HEK293T (cell line): ENCODE results near the gene ATP11A.
"Not testable (repeated sequence)": the region's sequence is repeated elsewhere in the genome, so short reads cannot be mapped to it uniquely, and the experiment has no call there.

Source experiments
- CTCF ChIA-PET: fragments of 350-600 bp; formaldehyde crosslinking; extraction: SDS; loops from one replicate; lab custom pipeline; 2021; ENCODE audit warnings: antibody characterized with exemption, inconsistent platforms; lab: Yijun Ruan, JAX
- POLR2A ChIA-PET: fragments of 350-600 bp; formaldehyde crosslinking; extraction: SDS; loops from one replicate; lab custom pipeline; 2020; ENCODE audit warnings: antibody characterized with exemption, inconsistent platforms; lab: Yijun Ruan, JAX
- DNase-seq: peaks from one replicate; pipeline ENCODE4 v3.0.0; 2012; ENCODE audit warnings: mixed read lengths; ENCODE audit errors: extremely low spot score
- ARNT ChIP-seq: fragments of 450-650 bp; IDR thresholded peaks from 2 replicates; pipeline ENCODE4 v1.6.1; 2017; ENCODE audit warnings: mild to moderate bottlenecking
- BHLHE40 ChIP-seq: fragments of 450-650 bp; IDR thresholded peaks from 2 replicates; pipeline ENCODE4 v1.6.1; 2016; ENCODE audit warnings: mild to moderate bottlenecking, moderate library complexity, borderline replicate concordance
- CTBP1 ChIP-seq: fragments of 450-650 bp; IDR thresholded peaks from 2 replicates; pipeline ENCODE4 v1.6.1; 2016; ENCODE audit warnings: borderline replicate concordance
- ELF4 ChIP-seq: fragments of 450-650 bp; IDR thresholded peaks from 2 replicates; pipeline ENCODE4 v1.6.1; 2017; ENCODE audit warnings: antibody characterized with exemption
- FOXA1 ChIP-seq: fragments of 450-650 bp; IDR thresholded peaks from 2 replicates; pipeline ENCODE4 v1.6.1; 2016; ENCODE audit warnings: mild to moderate bottlenecking
- FOXK2 ChIP-seq: fragments of 450-650 bp; IDR thresholded peaks from 2 replicates; pipeline ENCODE4 v1.6.1; 2016; ENCODE audit warnings: mild to moderate bottlenecking
- FOXM1 ChIP-seq: fragments of 450-650 bp; IDR thresholded peaks from 2 replicates; pipeline ENCODE4 v1.6.1; 2017; ENCODE audit warnings: mild to moderate bottlenecking, borderline replicate concordance
- HDGF ChIP-seq: fragments of 450-650 bp; IDR thresholded peaks from 2 replicates; pipeline ENCODE4 v1.6.1; 2017; ENCODE audit warnings: antibody characterized with exemption, borderline replicate concordance
- L3MBTL2 ChIP-seq: fragments of 450-650 bp; conservative IDR thresholded peaks from 2 replicates; pipeline ENCODE4 v1.6.1; 2016; ENCODE audit warnings: mild to moderate bottlenecking
- LEF1 ChIP-seq: fragments of 450-650 bp; IDR thresholded peaks from 2 replicates; pipeline ENCODE4 v1.6.1; 2017; ENCODE audit warnings: mild to moderate bottlenecking, borderline replicate concordance
- NFRKB ChIP-seq: fragments of 450-650 bp; IDR thresholded peaks from 2 replicates; pipeline ENCODE4 v1.6.1; 2016; ENCODE audit warnings: mild to moderate bottlenecking, moderate library complexity
- SP1 ChIP-seq: fragments of 450-650 bp; IDR thresholded peaks from 2 replicates; pipeline ENCODE4 v1.6.1; 2017
- SUZ12 ChIP-seq: fragments of 450-650 bp; IDR thresholded peaks from 2 replicates; pipeline ENCODE4 v1.6.1; 2016; ENCODE audit warnings: mild to moderate bottlenecking
- TARDBP ChIP-seq: fragments of 450-650 bp; IDR thresholded peaks from 2 replicates; pipeline ENCODE4 v1.6.1; 2016
- ZNF384 ChIP-seq: fragments of 450-650 bp; IDR thresholded peaks from 2 replicates; pipeline ENCODE4 v1.6.1; 2016
- TF ChIP-seq, protein P1 (sequence below): fragments of 450-650 bp; IDR thresholded peaks from 2 replicates; pipeline ENCODE4 v1.6.1; 2016

ATP11A gene

DNA sequence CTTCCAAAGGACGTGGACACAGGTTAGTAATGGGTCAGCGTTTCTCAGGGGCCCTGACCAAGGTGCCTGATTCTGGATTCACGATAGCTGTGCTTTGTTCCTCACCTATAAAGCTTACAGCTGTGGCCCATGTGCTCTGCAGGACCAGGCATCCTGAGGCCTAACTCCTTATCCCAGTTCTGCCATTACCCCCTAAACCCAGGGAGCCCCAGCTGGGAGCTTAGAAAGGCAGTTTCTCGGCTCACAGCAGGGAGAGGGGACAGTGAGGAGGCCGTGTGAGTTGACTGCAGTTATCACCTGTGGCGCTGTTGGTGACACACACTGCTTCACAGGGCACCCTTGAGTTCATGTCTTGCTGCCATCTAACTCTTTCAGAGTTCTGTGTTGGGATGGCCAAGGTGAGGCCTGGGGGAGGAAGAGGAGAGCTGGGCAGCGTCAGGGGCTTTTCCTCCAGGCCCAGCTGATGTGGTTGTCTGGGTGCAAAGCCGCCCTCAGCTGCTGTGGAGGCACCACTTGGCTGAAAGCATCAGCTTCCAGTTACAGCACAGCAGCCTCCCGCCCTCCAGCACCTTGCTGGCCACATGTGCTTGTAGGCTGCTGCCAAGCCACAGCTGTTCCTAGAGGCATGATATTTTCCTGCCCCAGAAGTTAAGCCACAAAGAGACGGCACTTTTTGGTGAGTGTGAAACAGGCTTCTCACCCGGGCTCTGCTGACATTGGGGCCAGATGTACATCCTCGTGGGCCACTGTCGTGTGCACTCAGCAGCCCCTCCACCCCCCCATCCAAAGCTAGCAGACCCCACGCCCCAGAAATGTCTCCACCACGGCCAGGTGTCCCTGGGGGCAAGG, 179.6 kb downstream of the ATP11A start:
- TF ChIP-seq BHLHE40 (no peak), SP1 (no peak), TARDBP (no peak), FOXK2 (no peak), ARNT (no peak), SUZ12 (no peak), NFRKB (no peak)
- DNase-seq, result no peak
- POLR2A ChIA-PET, result interaction anchor here (0.9 kb wide), 1 partner anchor 24 kb away, joined by 3 read pairs; no protein-coding TSS in a partner anchor
- CTCF ChIA-PET, result no interaction called here

DNA sequence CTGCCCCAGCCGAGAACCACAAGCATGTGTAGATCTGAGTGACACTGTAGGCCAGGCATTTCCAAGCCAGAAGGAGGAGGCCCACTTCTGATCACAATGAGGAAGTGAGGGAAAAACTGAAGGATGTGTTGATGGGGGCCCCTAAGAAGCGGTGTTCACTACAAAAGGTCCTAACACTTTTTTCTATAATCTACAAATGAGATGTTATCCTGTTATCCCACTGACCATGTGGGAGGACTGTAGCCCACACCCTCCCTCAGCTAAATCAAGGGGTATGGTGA, 180.2 kb downstream of the ATP11A start:
- ChIA-PET POLR2A (no interaction called here), CTCF (no interaction called here)
- TF ChIP-seq NFRKB (no peak), L3MBTL2 (no peak), BHLHE40 (no peak), TARDBP (no peak), SP1 (no peak)
- TF ChIP-seq, protein P1, sequence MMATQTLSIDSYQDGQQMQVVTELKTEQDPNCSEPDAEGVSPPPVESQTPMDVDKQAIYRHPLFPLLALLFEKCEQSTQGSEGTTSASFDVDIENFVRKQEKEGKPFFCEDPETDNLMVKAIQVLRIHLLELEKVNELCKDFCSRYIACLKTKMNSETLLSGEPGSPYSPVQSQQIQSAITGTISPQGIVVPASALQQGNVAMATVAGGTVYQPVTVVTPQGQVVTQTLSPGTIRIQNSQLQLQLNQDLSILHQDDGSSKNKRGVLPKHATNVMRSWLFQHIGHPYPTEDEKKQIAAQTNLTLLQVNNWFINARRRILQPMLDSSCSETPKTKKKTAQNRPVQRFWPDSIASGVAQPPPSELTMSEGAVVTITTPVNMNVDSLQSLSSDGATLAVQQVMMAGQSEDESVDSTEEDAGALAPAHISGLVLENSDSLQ, result no peak
- DNase-seq, result no peak

DNA sequence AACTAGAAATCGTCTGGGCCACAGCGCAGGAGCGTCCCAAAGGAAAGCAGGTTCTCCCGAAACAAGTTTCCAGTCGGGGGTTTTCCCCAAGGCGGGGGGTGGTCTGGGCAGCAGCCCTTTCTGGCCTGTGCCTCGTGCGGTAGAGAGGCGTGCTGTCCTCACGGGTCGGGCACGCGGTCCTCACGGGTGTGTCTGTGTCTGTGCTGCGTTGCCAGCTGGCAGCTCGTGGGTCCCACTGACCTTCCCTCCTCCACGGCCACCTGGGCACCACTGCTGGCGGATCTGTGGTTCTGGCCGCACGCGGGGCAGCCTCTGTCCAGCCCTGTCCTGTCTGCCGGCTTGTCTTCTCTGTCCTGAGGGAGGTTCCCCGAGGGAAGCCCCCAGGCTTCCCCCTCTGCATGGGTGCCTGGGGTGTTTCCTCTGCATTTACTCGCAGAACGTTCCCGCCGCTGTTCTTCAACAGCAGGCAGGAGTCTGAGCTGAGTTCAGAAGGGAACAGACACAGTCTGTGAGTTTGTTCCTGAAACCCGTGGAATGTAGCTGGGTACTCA, 181.0 kb downstream of the ATP11A start:
- TF ChIP-seq FOXA1 (no peak), SP1 (no peak), FOXM1 (no peak), SUZ12 (no peak), ZNF384 (no peak), L3MBTL2 (no peak), NFRKB (no peak), ARNT (no peak), BHLHE40 (no peak), ELF4 (no peak), CTBP1 (no peak), LEF1 (no peak), HDGF (no peak), FOXK2 (no peak), TARDBP (no peak)
- TF ChIP-seq, protein P1, result no peak
- DNase-seq, result no peak
- ChIA-PET POLR2A (no interaction called here), CTCF (no interaction called here)

DNA sequence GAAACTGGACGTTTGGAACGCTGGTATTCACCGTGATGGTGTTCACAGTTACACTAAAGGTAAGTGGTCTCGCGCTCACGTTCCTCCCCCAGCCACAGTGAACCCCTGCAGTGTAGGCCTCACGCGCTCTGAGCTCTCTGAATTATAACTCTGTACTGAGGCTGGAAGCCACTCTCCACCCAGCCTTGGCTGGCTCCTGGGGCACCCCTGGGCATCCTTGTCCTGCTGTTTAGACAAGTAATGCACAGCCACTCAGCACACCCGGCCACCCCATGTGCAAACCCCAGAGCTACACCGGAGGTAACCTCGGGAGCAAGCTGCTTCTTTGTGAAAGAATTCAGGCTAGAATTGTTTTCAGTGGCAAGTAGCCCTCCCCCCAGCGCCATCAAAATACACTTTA, 181.9 kb downstream of the ATP11A start:
- no peak for TF ChIP-seq TARDBP
- no peak for TF ChIP-seq ZNF384
- TF ChIP-seq FOXA1, result no peak
- no peak for TF ChIP-seq FOXM1
- TF ChIP-seq BHLHE40, result no peak
- TF ChIP-seq ELF4, result no peak
- TF ChIP-seq SUZ12, result no peak
- TF ChIP-seq ARNT, result no peak
- ChIA-PET POLR2A (no interaction called here), CTCF (interaction anchor here (0.6 kb wide), 1 partner anchor 20 kb away, joined by 3 read pairs; no protein-coding TSS in a partner anchor)
- DNase-seq, result no peak

DNA sequence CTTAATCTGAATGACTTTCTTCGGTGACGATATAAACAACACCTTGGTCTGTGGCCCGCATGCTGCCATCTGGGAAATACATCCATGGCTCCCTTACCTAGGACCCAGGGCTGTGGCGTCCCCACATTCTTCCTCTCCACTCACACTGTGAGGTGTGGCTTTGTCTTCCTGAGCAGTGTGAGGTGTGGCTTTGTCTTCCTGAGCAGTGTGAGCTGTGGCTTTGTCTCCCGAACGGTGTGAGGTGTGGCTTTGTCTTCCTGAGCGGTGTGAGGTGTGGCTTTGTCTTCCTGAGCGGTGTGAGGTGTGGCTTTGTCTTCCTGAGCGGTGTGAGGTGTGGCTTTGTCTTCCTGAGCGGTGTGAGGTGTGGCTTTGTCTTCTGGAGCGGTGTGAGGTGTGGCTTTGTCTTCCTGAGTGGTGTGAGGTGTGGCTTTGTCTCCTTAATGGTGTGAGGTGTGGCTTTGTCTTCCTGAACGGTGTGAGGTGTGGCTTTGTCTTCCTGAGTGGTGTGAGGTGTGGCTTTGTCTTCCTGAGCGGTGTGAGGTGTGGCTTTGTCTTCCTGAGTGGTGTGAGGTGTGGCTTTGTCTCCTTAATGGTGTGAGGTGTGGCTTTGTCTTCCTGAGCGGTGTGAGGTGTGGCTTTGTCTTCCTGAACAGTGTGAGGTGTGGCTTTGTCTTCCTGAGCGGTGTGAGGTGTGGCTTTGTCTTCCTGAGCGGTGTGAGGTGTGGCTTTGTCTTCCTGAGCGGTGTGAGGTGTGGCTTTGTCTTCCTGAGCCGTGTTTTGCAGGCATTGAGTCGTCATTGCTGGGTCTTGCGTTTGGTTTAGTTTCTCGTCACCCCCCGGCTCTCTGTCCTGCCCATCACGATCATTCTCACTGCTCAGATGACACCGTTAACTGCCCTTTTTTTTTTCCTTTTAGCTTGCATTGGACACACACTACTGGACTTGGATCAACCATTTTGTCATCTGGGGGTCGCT, 183.1 kb downstream of the ATP11A start:
- CTCF ChIA-PET, result interaction anchor here (2.2 kb wide), 1 partner anchor 59 kb away, joined by 8 read pairs; no protein-coding TSS in a partner anchor
- DNase-seq, POLR2A ChIA-PET: not testable (repeated sequence)

DNA sequence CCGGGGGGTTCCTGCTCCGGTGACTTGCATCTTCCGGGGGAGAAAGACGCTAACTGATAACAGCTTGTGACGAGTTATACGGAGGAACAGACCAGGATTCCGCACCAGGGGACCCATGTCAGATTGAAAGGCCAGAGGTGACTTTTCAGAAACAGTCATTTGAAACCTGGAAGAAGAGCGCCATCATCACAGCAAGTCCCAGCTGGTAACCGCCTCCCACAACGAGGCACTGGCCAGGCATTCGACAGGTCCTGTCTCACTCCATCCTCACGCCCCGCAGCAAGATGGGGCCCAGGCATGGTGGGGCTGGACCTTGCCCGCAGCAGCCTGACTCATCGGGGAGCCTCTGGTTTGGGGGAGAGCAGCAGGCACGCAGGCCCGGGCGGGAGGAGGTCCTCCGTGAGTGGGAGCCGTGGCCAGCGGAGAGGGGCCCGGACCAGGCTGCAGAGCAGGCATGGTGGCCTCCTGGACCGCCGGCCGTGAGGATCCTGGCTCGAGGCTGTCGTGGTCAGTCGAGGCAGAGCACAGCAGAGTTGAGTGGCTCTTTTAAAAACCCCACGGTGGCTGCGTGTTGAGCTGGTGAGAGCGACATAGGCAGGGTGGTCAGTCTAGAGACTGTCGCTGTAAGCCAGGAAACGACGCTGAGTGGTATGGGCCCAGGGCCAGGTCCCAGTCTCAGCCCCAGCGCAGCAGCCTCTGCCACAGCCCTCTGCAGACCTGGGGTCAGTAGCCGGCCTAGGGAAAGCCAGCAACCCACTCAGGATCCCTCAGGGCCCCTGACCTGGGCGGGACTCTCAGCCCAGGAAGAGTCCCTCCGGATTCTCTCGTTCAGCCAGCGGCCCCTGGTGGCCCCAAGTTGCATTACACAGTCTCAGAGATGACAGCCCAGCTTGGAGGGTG, 184.3 kb downstream of the ATP11A start:
- POLR2A ChIA-PET, result no interaction called here
- CTCF ChIA-PET, result interaction anchor here (0.6 to 2.2 kb wide), 3 partner anchors 54 to 234 kb away, joined by 4 to 10 read pairs (median 8); no protein-coding TSS in a partner anchor

More for the DNA sequence above, 184.3 kb downstream of the ATP11A start:
- no peak for TF ChIP-seq ZNF384
- TF ChIP-seq SUZ12, result no peak
- no peak for TF ChIP-seq ARNT
- TF ChIP-seq FOXK2, result no peak
- no peak for TF ChIP-seq HDGF
- no peak for TF ChIP-seq NFRKB
- no peak for TF ChIP-seq L3MBTL2
- no peak for TF ChIP-seq LEF1
- TF ChIP-seq, protein P1, result no peak
- no peak for TF ChIP-seq FOXM1
- no peak for TF ChIP-seq TARDBP
- no peak for TF ChIP-seq ELF4
- no peak for TF ChIP-seq BHLHE40
- TF ChIP-seq FOXA1, result no peak
- TF ChIP-seq CTBP1, result no peak
- no peak for TF ChIP-seq SP1
- peak; percentile 64 for DNase-seq
